GM21717 (cell line): ENCODE measurements around the gene SSR3.
A peak's percentile ranks its signal among the peaks of the same experiment; 100 is the strongest.
"Not testable (repeated sequence)": the region's sequence is repeated elsewhere in the genome, so short reads cannot be mapped to it uniquely, and the experiment has no call there.

ENCODE experiments used
- ATAC-seq: cut with Tn5 transposase; IDR thresholded peaks from one replicate; pipeline ENCODE4 v1.9.1; 2021; ENCODE audit warnings: mild to moderate bottlenecking, moderate library complexity; ENCODE audit not compliant: unreplicated experiment

Gene SSR3

GRCh38 chr3:156576651-156577348 lies 21.9 kb upstream of the SSR3 start:
- ATAC-seq: no peak

- ATAC-seq: no peak
These were observed 21.1 kb upstream of the SSR3 start for GRCh38 chr3:156576051-156576450.

- no peak for ATAC-seq
These were observed 20.7 kb upstream of the SSR3 start for GRCh38 chr3:156575641-156576040.

GRCh38 chr3:156569881-156570280 lies 15.0 kb upstream of the SSR3 start:
- ATAC-seq: not testable (repeated sequence)

GRCh38 chr3:156569016-156569415 lies 14.1 kb upstream of the SSR3 start:
- not testable (repeated sequence) for ATAC-seq

- no peak for ATAC-seq
These were observed 9.2 kb upstream of the SSR3 start for GRCh38 chr3:156563900-156564682.

- ATAC-seq: not testable (repeated sequence)
These were observed 7.6 kb upstream of the SSR3 start for GRCh38 chr3:156562486-156562885.

- ATAC-seq: peak; percentile 52
These were observed 6.6 kb upstream of the SSR3 start for GRCh38 chr3:156561533-156561932.

- ATAC-seq: no peak
These were observed 4.4 kb upstream of the SSR3 start for GRCh38 chr3:156559321-156559720.

GRCh38 chr3:156558389-156558788 lies 3.5 kb upstream of the SSR3 start:
- no peak for ATAC-seq

- ATAC-seq: no peak
These were observed 439 bp downstream of the SSR3 start for GRCh38 chr3:156554515-156554841.

GRCh38 chr3:156553705-156554356 lies 1.1 kb downstream of the SSR3 start:
- ATAC-seq: no peak

- no peak for ATAC-seq
These were observed 1.9 kb downstream of the SSR3 start for GRCh38 chr3:156552973-156553372.

- ATAC-seq: no peak
These were observed 3.2 kb downstream of the SSR3 start for GRCh38 chr3:156551746-156552145.

GRCh38 chr3:156551261-156551660 lies 3.7 kb downstream of the SSR3 start:
- no peak for ATAC-seq

- ATAC-seq: no peak
These were observed 6.0 kb downstream of the SSR3 start for GRCh38 chr3:156548902-156549301.

GRCh38 chr3:156548041-156548687 lies 6.8 kb downstream of the SSR3 start:
- no peak for ATAC-seq

- ATAC-seq: no peak
These were observed 7.3 kb downstream of the SSR3 start for GRCh38 chr3:156547637-156548036.

GRCh38 chr3:156543043-156543555 lies 11.8 kb downstream of the SSR3 start:
- ATAC-seq: no peak

- no peak for ATAC-seq
These were observed 12.5 kb downstream of the SSR3 start for GRCh38 chr3:156542101-156543042.
